Muscle layer of duodenum (tissue), 2 donors: Measurements from ENCODE around the gene CACTIN.

Experiments used
- H3K27ac ChIP-seq: one replicate; pipeline ENCODE4 v1.7.0; 2013; ENCODE audit warnings: mild to moderate bottlenecking, low read length
- H3K27me3 ChIP-seq: one replicate; pipeline ENCODE4 v1.7.0; 2013; ENCODE audit warnings: low read depth, mild to moderate bottlenecking, control low read depth, low read length
- H3K36me3 ChIP-seq, 2 donors: one replicate each; pipeline ENCODE4 v1.7.0; 2013; ENCODE audit warnings: low read length in 2 of 2, control low read depth in 1 of 2, mild to moderate bottlenecking in 1 of 2; ENCODE audit not compliant: insufficient read depth in 2 of 2, control insufficient read depth in 1 of 2
- H3K4me1 ChIP-seq, 2 donors: one replicate each; pipeline ENCODE4 v1.7.0; 2013; ENCODE audit warnings: low read length in 2 of 2, mild to moderate bottlenecking in 2 of 2, control low read depth in 1 of 2, moderate library complexity in 1 of 2; ENCODE audit not compliant: insufficient read depth in 2 of 2, control insufficient read depth in 1 of 2
- H3K4me3 ChIP-seq, 2 donors: one replicate each; pipeline ENCODE4 v1.7.0; 2013; ENCODE audit warnings: low read length in 2 of 2, low read depth in 1 of 2, mild to moderate bottlenecking in 1 of 2
- H3K9me3 ChIP-seq, 2 donors: one replicate each; pipeline ENCODE4 v1.7.0; 2013; ENCODE audit warnings: low read length in 2 of 2, control low read depth in 1 of 2, mild to moderate bottlenecking in 1 of 2; ENCODE audit not compliant: control insufficient read depth in 1 of 2
- donor health status: healthy.

The CACTIN gene

DNA sequence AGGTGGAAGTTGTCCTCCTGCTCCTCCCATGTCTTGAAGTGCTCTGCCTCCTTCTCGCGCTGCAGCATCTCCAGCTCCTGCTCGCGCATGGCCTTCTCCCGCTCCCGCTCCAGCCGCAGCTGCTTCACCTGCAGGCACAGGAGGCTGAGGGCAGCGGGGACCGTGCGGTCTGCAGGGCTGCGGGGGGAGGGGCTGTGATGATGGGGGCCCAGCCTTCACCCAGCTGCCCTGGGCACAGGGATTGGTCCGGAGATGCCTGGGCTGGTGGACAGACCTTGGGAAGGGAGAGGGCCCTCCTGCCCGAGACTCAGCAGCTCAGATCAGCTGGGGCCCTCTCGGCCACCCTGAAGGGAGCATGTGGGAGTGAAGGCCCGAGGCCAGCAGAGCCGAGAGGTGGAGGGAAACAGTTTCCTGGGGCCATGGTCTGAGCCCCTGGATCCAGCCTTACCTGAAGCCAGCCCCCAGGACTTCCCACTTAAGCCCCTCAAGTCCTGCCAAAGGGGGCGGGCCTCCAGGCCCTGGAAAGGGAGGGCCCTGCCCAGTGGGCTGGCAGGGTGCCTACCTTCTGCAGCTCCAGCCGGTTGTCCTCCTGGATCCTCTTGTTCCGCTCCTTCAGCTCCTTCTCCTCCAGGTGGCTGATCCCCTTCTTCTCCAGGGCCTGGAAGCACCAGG is 6.3 kb downstream of the CACTIN start:
- peaks cover 0 to 50% of the 10 kb centered on the region in 2 donors for H3K36me3 ChIP-seq
- H3K4me3 ChIP-seq: no peak overlapping the region
- H3K9me3 ChIP-seq: no peaks in the 10 kb centered on the region
- no peaks in the 10 kb centered on the region for H3K27me3 ChIP-seq
- no peak overlapping the region for H3K27ac ChIP-seq
- peaks cover 3 to 20% of the 10 kb centered on the region in 2 donors for H3K4me1 ChIP-seq

DNA sequence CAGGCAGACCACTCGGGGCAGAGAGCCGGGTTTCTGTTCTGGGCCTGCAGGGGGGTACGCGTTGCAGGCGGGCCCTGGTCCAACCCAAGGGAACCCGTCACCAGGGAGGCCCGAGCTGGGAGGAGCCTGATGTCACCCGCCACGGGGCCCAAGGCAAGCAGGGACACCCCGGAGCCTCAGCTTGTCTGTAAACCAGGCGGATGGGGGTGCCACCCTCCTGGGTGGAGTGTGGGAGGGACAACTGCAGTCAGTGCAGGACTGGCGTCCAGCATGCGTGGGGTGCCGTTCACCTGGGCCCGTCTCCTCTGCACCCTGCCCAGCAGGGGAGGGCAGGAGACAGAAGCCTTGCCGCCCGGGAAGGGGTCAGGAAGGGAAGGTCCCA is 7.0 kb downstream of the CACTIN start:
- no peaks in the 10 kb centered on the region for H3K9me3 ChIP-seq
- no peak overlapping the region for H3K4me3 ChIP-seq
- peaks cover 0 to 50% of the 10 kb centered on the region in 2 donors for H3K36me3 ChIP-seq
- no peak overlapping the region for H3K27ac ChIP-seq
- no peaks in the 10 kb centered on the region for H3K27me3 ChIP-seq
- H3K4me1 ChIP-seq: peaks cover 0 to 13% of the 10 kb centered on the region in 2 donors

DNA sequence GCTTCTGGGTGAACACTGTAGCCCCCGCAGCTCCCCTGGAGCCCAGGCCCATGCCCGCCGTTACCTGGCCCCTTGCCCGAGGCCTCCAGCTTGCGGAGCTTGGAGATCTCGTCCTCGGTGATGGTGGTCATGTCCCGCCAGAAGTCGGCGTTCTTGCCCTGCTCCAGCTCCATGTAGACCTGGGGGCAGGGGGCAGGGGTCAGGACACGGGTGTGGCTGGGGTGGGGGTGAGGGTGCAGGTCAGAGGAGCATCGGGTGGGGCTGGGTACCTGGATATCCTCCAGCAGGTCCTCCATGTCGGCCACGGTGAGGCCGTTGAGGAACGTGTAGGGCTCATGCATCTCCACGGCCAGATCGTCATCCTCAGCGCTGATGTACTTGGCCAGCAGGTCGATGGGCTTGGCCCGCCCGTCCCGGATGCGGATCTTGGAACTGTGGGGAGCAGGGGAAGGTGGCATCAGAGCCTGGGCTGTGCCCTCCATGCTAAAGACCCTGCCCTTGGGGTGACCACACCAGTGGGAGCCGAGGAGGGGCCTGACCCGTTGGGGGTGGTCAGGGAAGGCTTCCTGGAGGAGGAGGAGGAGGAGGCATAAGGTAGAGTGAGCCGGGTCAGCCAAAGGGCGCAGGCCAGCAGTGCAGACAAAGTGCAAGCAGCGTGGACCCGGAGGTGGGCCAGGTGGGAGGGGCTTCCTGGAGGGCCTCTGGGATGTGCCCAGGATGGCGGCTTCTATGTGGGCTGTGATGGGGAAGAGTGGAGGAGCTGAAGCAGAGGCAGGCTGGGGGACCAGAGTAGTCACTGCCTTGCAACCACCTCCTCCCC is 7.6 kb downstream of the CACTIN start:
- Histone ChIP-seq H3K27me3 (no peaks in the 10 kb centered on the region), H3K27ac (no peak overlapping the region), H3K36me3 (peaks cover 0 to 50% of the 10 kb centered on the region in 2 donors), H3K9me3 (no peaks in the 10 kb centered on the region), H3K4me1 (peaks cover 0 to 11% of the 10 kb centered on the region in 2 donors), H3K4me3 (no peak overlapping the region)

DNA sequence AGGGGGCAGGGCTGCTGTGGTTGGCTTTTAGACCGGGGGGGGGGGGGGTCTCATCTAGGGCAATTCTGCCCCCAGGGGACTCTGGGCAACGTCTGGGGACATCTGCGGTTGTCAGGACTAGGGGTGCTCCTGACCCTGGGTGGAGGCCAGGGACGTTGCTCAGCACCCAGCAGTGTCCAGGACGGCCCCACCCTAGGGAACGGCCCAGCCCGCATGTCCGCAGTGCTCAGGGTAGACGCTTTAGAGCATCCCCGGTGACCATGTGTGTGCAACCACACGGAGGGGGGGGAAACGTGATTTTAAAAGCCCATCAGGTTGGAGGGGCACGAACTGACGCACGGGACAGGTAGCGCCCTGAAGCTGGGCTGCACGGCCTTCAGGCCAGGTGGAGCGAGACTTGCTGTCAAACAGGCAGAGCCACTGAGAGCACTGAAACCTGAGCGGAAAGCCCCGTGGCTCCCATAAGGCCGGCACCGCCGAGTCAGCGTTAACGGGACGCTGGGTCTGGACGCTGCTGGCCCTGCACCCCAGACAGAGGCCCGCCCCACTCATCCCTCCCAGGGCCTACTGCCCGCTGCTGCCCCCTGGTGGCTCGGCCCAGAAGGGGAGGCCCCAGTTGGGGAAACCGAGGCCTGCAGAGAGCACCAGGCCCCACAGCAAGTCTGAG is 8.3 kb downstream of the CACTIN start:
- Histone ChIP-seq H3K27me3 (no peaks in the 10 kb centered on the region), H3K27ac (no peak overlapping the region), H3K4me1 (peaks cover 0 to 19% of the 10 kb centered on the region in 2 donors), H3K36me3 (peaks cover 0 to 44% of the 10 kb centered on the region in 2 donors), H3K4me3 (no peak overlapping the region), H3K9me3 (no peaks in the 10 kb centered on the region)

DNA sequence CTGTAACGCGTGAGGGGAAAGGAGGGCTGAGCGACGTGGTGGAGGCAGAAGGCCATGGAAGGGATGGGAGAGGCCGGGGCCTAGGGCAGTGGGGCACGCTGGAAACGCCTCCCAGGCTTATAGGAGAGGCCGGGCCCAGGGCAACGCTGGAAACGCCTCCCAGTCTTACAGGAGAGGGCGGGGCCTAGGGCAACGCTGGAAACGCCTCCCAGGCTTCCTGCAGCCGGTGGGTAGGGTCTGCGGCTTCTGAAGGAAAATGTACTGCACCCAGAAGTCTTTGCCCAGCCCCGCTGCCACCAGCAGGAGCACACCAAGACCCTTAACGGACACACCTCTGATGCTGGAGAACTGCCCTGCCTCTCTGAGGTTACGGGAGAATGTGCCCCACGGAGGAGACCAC is 9.1 kb downstream of the CACTIN start:
- H3K27me3 ChIP-seq: no peaks in the 10 kb centered on the region
- no peaks in the 10 kb centered on the region for H3K9me3 ChIP-seq
- no peak overlapping the region for H3K27ac ChIP-seq
- peaks cover 0 to 40% of the 10 kb centered on the region in 2 donors for H3K36me3 ChIP-seq
- peaks cover 0 to 23% of the 10 kb centered on the region in 2 donors for H3K4me1 ChIP-seq
- no peak overlapping the region for H3K4me3 ChIP-seq

DNA sequence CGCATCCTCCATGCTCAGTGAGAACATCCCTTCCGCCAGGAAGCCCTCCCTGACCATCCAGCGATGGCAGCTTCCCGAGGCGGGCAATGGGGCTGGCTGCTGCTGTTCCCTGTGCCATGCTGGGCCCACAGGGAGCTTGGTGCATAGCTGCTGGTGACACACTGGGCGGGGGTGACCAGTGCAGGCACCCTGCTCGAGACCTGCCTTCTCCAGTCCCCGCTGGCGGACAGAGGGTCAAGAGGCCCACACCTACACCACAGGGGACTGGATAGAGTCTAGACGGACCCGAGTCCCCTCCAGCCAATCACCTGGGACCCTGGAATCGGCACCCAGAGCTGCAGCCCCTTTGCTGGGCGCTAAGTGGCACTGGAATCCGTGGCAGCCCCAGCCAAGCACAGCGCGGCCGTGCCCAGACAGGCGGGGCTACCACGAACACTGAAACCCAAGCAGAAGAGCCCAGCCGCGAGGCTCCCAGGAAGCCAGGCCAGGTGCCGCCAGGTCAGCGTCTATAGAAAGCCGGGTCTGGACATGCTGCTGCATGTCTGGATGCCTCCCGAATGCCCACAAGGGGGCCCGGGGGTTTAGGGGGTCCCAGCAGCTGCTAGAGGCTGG is 11.0 kb downstream of the CACTIN start:
- H3K27me3 ChIP-seq: no peaks in the 10 kb centered on the region
- no peak overlapping the region for H3K4me3 ChIP-seq
- H3K27ac ChIP-seq: no peak overlapping the region
- H3K9me3 ChIP-seq: no peaks in the 10 kb centered on the region
- H3K36me3 ChIP-seq: peaks cover 6 to 41% of the 10 kb centered on the region in 2 donors
- H3K4me1 ChIP-seq: peaks cover 0 to 23% of the 10 kb centered on the region in 2 donors

DNA sequence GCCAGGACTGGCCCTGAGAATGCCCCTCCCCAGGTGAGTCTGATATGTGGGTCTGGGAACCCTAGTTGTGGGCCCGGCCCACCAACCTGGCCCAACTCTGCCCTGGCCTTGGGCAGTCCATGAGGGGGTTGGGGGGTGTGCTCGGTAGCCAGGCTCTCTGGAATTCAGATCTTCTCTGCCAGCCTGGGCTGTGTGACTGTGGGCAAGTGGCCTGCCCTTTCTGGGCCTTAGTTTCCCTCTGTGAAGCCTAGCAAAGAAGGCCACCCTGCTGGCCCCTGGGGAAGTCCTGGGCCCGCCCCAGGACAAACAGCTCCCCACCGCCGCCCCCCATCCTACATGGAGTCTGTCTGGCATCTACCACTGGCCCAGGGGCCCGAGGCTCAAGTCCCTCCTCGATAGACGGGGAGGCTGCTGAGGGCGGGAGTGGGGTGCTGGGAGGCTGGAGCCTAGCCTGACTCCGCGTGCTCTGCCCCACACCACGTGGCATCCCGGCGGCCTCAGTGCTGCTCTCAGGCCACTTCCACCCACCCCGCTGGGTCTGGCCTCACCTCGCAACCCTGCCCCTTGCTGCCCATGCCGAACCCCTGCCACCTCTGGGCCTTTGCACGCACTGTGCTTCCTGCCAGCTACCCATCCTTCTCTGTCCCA is 11.6 kb downstream of the CACTIN start:
- Histone ChIP-seq H3K9me3 (no peaks in the 10 kb centered on the region), H3K4me3 (no peak overlapping the region), H3K27ac (no peak overlapping the region), H3K4me1 (peaks cover 0 to 23% of the 10 kb centered on the region in 2 donors), H3K27me3 (no peaks in the 10 kb centered on the region), H3K36me3 (peaks cover 6 to 36% of the 10 kb centered on the region in 2 donors)

DNA sequence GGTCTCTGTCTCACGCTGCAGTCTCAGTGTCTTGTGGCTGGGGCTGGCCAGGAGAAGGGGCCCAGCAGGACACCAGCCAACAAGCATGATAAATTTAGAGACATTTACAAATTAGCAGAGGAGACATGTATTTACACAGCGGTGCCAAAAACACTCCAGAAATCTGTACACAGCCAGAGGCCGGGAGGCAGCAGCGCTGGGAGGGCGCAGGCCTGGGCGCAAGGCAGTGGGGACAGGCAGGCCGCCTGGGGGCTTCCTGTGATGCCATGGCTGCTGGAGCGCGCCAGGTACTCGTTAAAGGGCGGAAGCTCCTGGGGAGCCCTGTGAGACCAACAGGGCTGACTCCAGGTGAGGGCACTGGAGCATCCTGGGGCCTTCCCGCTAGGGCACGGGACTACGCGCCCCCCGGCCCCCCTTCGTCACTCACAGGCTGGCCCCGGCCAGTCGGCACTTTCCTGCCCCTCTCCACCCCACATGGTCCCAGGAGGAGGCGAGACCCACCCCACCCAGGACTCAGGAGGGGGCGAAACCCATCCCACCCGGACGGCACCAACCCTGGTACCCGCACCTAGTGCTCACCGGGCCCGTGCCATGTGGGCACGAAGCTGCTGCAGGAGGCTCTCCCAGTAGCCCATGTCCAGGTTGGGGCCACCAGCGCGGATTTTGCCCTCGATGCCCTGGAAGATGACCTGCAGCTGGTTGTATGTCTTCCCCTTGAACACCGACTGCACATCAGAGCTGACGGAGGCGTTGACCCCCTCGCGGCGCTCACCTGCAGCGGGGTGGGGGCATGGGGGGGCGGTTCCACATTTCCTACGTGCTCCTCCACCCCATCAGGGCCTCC is 12.6 kb downstream of the CACTIN start:
- Histone ChIP-seq H3K4me3 (no peak overlapping the region), H3K27me3 (no peaks in the 10 kb centered on the region), H3K4me1 (peaks cover 0 to 25% of the 10 kb centered on the region in 2 donors), H3K36me3 (peaks cover 6 to 33% of the 10 kb centered on the region in 2 donors), H3K9me3 (no peaks in the 10 kb centered on the region), H3K27ac (no peak overlapping the region)

DNA sequence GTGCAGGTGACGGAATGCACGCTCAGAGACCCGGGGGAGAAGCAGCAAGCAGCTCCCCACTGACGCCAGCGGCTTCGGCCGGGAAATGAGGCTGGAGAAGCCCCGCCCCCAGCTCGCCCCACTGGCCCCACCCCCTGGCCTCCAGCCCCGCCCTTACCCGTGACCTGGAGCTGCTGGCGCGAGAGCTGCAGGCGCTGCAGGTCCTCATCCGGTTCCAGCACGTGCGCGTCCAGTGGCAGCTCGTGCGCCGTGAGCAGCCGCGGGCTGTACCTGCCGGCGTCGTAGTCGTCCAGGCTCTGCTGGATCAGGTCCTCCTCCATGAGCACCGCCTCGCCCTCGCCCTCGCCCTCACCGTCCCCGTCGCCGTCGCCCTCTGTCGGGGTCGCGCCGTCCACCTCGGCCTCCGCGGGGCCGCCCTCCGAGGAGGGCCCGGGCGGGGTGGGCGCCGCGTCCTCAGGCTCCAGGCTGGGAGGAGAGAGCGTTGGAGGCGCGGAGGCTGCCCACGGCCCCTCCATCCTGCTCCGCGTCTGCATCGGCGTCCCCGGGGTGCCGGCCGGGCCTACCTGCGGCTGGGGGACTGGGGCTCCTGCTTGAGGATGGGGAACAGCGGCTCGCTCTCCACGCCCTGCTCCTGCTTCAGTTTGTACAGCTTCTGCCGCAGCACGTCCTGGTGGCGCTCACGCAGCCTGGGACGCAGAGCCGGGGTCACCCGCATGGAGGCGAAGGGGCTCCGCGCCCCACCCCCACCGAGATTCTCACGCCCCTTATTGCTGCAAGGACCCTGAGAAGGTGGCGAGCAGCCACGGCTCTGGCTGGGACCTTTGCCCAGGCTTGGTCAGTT is 13.5 kb downstream of the CACTIN start:
- Histone ChIP-seq H3K27ac (no peak overlapping the region), H3K27me3 (no peaks in the 10 kb centered on the region), H3K36me3 (peaks cover 6 to 32% of the 10 kb centered on the region in 2 donors), H3K4me1 (peaks cover 0 to 25% of the 10 kb centered on the region in 2 donors), H3K4me3 (no peak overlapping the region), H3K9me3 (no peaks in the 10 kb centered on the region)
